Mucosa of gallbladder (tissue), 1 donor: ENCODE measurements around the gene MAPK10. TPM values are rescaled to one million over a fixed set of nuclear protein-coding genes. Genes with fewer than 3 reads are reported as not detected.
"Not testable (repeated sequence)": the region's sequence is repeated elsewhere in the genome, so short reads cannot be mapped to it uniquely, and the experiment has no call there.

Source experiments
- DNase-seq: peaks from one replicate; pipeline ENCODE4 v3.0.0-alpha.2; 2020; ENCODE audit warnings: low spot score
- total RNA-seq: library from RNA; stranded (reverse); gene quantifications from one replicate; pipeline ENCODE4 v1.2.1, GENCODE V29; 2021
- donor health status: DM: no; HTN: no; CAD: no.

MAPK10 gene
- total RNA-seq, 1 donor from 2014 or later = 45.0 TPM

DNA sequence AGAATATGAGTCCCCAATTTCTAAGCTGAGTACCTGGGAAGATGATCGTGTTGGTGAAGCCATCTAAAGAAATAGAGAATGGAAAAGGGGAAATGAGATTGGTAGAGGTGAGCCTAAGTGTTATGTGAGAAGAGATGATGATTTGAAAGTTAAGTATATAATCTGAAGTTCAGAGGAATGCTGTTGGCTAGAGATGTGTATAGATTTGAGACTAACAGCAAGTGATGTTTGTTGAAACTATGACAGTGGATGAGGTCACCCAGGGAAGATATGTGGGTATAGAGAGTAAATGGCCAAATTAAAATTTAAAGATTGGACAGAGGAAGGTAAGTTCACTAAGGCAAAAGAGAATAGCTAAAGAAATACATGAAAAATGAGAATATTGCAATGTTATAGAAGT, 324.2 kb downstream of the MAPK10 start:
- no peak for DNase-seq

DNA sequence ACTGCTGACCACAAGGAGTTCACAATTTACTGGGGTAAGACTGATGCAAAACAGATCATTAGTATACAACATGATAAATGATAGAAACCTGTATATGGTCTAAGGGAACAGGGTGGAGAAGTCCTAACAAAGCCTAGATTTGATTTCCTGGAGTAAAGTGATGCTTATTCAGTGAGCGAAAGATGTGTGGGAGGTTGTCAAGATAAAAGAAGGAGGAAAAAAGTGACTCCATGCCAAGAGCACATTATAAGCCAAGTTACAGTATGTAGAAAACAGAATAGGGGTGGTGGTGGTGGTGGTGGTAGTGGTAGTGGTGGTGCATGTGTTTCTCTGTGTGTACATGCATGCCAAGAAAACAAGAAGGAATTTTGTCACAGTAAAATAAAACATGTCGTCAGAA, 325.2 kb downstream of the MAPK10 start:
- DNase-seq = no peak

DNA sequence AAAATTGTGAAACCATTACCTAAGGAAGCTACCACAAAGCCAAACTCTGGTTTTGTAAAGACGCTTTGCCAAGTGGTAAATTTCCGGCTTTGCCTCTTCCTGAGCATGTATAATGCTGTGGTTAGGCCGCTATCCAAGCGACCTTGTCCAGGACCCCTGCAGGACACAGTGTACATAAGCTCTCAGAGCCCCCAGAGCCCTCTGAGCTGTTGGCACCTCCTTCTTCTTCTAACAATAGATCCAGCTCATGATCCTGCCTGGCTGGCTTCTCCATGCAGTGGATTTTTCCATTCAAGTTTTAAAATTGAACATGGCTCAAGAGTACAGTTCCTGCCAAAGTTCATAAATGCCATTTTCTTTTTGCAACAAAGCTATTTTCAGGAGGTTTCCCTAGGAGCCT, 326.7 kb downstream of the MAPK10 start:
- no peak for DNase-seq

DNA sequence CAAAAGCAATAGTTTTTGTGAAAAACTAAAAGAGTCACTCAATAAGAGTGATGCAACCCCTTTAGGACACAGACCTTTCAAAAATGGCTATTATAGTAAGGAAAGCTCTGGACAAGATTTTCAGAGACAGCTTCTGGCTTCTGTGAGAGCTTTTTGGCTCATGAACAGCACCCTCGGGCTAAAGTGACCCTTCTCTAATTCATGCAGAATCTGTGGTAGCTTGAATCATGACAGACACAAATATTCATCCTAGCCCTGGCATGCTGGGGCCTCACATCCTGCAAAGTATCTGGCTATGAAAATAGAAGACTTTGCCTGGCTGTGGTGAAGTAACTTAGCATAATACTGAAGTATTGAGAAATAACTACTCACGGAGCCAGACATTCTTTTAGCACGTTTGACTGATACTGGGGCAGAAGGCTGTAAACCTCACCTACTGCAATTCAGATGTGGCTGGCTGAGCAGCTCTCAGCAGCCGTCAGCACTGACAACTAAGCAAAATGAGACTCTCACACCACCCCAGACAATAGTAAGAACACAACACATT, 327.3 kb downstream of the MAPK10 start:
- DNase-seq = peak; percentile 19

DNA sequence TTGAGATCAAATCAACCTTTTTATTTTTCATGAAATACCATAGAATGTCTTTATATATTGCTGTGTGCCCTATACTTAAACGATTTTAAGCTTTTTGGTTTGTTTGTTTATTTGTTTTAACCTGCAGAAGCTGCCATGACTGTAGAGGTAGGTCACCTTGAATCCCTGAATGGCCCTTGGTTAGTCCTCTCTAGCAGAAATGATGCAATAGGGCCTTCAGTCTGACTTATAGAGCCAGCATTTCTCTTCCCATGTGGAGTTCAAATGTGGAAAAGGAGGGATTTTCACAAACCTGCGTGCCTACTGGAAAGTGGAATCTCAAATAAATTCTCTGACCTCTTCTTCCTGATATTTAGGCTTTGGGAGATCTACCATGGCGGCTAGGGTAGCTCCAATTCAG, 327.9 kb downstream of the MAPK10 start:
- no peak for DNase-seq

DNA sequence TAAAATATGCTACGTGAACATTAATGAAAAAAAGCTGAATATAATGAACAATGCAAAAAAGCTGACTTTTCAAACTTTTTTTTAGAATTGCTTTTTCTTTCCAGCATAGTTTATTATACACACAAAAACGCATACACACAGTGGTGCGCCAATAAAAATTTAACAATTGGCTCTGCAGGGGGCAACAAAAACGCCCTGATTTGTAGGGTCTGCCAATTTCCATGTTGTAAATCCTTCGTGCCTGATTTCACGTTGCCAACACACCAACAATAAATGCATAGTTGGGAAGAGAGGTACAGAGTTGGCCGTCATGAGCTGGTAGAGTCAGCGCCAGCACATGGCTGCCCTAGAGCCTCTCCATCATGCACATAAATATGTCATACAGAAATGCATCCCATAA, 333.1 kb downstream of the MAPK10 start:
- no peak for DNase-seq

DNA sequence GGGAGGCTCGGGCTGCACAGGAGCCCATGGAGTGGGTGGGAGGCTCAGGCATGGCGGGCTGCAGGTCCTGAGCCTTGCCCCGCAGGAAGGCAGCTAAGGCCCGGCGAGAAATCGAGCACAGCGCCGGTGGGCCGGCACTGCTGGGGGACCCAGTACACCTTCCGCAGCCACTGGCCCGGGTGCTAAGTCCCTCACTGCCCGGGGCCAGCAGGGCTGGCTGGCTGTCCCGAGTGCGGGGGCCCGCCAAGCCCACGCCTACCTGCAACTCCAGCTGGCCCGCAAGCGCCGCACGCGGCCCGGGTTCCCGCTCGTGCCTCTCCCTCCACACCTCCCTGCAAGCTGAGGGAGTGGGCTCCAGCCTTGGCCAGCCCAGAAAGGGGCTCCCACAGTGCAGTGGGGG, 338.2 kb downstream of the MAPK10 start:
- not testable (repeated sequence) for DNase-seq

DNA sequence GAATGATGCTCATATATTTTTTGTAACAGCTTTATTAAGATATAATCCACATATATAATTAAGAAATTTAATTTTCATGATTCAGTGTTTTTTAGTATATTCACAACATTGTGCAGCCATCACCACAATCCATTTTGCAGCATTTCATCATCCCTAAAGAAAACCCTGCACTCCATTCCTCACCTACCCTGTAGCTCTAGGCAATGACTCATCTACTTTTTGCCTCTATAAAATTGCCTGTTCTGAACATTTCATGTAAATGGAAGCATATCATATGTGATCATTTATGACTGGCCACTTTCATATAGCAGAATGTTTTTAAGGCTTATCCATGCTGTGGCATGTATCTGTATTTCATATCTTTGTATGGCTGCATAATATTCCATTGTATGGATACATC, 339.9 kb downstream of the MAPK10 start:
- no peak for DNase-seq

DNA sequence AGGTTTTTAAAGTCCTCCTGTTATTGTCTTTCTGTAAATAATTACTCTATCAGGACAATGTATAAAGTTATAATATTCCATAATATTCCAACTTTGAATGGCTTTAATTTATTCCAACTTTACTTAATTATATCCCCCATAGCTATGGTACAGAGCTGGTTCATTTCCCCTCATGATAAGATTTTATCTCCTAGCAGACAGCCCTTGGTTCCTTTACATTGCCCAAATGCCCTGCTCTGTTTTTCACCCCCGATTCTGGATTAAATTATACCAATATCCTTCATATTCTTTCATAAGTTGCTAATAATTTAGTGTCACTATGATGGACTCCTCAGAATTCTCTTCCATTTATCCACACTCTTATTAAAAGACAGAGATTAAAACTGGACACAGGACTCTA, 340.5 kb downstream of the MAPK10 start:
- DNase-seq = no peak

DNA sequence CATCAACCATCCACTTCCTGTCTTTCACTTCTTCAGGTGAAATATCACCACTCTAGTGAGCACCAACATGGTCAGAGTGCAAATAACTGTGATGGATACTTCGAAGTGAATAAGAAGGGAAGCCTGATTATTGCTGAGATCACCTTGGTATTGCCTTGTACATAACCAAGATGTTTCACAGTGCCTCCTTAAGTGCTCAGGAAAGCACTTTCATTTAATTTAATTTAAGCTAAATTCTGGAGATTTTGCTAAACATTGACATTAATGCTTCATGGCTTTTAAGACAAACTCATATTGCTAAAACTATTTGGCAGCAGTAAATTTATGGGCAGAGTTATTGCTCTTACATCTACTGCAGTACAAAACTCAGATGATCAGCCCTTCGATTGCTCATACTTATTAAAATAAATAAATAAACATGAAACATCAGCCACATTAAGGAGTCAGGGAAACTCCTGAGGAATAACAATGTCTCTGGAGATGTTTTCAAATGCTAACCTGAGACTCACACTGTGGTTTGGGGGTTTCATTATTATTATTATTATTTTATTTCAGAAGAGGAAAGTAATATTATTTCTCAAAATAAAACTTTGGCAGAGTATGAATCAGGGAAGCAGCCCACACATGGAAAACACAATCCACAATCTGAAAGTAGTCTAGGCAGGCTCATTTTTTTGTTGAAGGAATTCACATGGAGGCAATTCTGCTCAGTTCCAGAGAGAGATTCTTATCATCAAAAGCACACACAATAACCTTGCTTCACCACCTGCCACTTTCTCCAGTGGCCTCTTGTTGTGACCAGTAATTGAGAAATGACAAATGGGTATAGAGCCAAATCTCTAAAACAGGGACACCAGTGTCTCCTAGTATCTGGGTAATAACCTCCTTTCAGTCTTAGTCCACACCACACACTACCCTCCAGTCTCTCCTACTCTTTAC, 344.2 kb downstream of the MAPK10 start:
- DNase-seq = no peak

DNA sequence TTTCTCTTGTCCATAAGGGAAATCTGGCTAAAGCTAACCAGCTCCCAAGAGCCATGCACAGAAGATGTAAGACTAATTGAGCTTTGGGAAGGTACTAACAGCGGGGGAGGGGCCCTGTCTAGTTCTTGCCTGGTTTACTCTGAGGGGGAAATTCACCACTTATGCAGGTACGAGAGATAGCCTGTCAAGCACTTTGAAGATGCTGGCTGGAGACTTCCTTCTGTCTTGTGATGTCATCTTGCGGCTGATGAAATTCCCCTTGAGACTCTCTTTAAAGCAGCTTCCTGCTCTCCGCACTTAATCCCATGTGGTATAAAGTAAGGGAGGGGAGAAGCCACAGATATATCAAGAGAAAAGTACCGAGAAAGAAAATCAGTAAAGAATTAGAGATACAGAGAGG, 345.3 kb downstream of the MAPK10 start:
- DNase-seq = no peak

DNA sequence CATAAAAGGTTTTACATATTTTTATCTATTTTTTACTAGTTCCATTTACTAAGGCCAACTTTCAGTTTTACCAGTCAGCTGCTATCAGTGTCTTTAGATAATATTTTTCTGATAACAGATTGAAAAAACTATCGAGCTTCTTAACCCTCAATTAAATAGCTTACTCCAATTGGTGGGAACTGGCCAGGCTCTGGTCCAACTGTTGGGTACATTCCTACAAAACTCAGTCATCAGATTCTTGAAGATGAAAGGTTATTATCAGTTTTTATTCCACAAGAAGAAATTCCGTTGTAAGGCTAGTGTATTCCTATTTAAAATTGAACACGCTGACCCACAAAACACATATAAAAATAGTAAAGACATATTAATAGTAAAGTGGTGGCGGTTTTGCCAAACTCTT, 346.2 kb downstream of the MAPK10 start:
- no peak for DNase-seq

DNA sequence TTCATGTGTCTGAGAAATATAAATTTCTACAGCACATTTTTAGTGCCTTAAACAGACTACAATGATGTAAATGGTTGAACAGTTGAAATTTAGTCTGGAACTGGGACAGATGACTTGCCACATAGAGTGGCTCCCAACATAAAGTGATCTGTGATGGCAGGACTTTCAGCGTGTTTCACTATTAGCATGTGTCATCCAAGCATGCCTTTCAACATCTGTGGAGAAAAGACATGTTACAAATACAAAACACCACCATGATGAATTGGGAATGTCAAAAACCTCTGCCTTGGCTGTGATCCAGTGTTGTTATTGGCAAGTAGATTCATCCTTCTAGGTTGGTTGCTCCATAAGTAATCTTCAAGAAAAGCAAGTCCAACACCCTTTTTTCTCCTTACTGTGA, 348.7 kb downstream of the MAPK10 start:
- no peak for DNase-seq

DNA sequence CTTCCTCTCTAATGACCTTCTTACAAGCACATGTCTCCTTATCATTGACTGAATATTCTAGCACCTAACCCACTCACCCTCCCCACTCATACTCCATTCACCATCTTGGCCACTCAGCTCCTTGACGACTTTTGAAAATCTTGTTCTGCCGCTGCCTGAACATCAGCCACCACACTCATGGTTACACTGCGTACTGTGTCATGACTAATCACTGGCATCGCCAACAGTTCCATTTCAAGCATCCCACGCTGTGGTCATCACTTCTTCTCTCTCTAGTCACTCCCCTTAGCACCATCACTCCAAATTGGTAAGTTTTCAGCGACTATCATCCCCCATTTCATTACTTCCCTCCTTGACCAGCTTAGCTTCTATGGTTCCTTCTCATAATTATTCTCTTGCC, 352.8 kb downstream of the MAPK10 start:
- no peak for DNase-seq

DNA sequence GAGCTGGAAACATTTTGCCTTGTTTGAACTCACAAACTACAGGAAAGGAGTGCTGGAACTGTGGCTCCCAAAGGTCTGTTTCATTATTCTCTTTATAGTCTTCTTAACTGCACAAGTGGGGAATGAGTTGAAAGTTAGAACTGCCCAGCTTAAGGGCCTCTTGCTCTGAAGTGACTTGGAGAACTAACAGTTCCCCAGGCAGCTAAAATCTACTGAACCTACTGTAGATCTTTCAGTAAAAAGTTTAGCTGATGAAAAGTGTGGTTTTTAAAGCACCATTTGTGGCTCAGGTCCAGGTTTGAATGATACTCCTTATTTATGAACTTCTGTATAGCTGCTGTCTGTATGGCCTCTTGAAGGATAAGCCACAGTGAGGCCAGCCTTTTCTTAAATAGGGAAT, 353.8 kb downstream of the MAPK10 start:
- no peak for DNase-seq

DNA sequence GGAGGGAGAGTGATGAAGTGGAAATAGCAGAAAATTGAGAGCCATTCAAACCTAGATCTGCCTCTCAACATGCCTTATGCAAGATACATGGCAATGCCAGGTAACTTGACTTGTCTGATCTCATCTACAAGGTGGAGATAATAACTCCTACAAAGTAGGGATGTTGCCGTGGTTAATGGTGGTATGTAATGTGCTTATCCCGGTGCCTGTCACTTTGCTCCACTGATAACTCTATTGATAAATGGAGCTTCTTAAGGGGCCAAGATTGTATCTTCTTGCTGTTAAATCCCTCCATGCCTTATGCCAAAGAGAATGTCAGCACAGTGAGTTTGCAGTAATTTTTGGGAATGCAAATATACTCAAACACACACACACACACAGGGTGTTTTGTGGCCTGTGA, 355.8 kb downstream of the MAPK10 start:
- no peak for DNase-seq

DNA sequence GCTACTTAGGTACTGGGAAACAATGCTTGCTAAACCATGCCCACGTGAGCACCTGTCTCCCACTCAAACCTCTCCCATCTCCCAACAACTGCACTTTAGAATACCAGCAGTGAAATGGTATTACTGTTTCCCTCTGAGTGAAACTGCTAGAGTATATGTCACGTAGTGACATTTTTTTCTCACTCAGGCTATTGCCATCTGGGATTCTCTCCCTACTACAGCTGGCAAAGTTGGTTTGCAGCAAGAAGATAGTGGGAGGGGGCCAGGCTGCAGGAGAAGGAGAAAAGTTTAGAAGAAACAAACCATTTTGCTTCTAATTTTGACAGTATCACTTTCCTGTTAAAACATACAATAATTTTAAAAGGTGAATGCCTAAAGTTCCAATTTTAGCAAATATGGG, 358.3 kb downstream of the MAPK10 start:
- DNase-seq = no peak

DNA sequence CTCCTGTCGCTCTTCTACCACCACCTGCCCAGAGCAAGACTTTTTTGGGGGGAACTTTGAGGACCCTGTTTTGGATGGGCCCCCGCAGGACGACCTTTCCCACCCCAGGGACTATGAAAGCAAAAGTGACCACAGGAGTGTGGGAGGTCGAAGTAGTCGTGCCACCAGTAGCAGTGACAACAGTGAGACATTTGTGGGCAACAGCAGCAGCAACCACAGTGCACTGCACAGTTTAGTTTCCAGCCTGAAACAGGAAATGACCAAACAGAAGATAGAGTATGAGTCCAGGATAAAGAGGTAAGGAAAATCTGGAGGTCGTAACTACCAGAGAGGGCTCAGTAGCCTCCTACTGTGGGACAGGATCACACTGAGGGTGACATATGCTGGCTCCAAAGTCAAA, 364.5 kb downstream of the MAPK10 start:
- DNase-seq = no peak

DNA sequence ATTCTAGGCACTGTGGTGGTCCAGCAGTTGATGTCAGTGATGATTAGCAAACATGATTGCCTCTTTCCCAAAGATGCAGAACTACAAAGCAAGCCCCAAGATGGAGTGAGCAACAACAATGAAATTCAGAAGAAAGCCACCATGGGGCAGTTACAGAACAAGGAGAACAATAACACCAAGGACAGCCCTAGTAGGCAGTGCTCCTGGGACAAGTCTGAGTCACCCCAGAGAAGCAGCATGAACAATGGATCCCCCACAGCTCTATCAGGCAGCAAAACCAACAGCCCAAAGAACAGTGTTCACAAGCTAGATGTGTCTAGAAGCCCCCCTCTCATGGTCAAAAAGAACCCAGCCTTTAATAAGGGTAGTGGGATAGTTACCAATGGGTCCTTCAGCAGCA, 365.3 kb downstream of the MAPK10 start:
- DNase-seq = no peak

DNA sequence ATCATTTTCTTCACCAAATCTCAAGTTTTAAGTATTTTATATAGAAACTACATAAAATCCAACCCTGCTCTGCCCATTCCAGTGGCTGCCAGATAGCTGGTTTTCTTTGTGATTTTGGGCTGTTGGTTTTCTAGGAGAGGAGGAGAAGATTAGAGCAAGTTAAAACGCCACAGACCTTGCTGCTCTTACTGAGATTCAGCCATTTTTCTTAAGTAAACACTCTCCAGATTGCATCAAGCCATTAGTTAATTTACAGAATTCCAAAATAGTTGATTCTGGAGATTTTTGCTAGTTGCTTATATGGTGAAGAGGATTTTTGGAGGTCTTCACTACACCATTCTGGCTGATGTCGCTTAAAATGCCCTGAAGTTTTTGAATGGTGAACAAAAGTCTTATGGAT, 366.2 kb downstream of the MAPK10 start:
- DNase-seq = no peak

DNA sequence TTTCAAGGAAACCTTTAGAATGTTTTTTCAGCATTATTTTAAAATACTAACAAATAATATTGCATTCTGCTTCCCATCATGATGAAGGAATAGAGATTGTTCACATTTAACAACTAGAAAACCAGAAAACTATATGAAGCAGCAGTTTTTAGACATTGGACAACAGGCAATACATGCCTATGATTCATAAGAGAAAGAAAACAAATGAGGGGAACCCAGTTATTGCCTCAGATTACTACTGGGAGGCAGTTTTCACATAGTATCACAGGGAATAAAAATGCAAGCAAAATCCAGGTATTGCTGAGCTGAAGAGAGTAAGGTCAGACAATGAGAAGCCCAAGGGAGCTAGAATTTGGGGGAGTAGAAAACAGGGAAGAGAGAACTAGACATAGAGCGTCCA, 373.6 kb downstream of the MAPK10 start:
- no peak for DNase-seq

DNA sequence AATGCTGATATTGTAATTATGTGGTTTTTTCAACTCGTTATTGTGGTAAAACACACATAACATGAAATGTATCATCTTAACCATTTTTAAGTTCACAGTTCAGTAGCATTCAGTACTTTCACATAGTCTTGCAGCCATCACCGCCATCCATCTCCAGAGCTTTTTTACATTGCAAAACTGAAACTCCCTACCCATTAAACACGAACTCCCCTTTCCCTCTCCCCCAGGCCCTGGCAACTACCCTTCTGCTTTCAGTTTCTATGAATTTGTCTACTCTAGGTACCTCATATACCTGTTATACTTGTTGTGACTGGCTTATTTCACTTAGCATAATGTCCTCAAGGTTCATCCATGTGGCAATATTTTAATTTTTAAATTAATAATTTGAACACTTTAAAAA, 380.6 kb downstream of the MAPK10 start:
- DNase-seq = no peak

DNA sequence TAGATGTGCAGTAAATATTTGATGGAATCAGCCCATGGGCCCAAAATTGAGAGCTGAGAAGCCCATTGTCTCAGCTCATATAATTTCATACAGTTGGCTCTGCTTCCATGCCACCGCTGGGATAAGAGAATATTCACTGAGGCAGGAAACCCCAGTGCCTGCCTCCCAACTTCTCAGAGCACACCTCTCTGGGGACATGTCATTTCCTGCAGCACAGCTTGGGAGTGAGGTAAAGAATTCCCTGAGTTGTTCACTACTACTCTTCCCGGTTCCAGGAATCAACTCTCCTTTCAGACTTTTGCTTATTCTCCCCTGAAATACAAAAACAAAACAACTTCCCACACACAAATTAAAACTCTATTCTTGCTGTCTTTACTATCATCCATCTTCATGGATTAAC, 389.3 kb downstream of the MAPK10 start:
- DNase-seq = no peak
